DMS 273 treated with DMSO at 0.1 percent for 48 hours (cell line): ENCODE data around the gene SYT2.

Experiments
- DNase-seq: peaks from one replicate; lab custom pipeline; 2025; lab: John Stamatoyannopoulos, UW

Gene SYT2

DNA sequence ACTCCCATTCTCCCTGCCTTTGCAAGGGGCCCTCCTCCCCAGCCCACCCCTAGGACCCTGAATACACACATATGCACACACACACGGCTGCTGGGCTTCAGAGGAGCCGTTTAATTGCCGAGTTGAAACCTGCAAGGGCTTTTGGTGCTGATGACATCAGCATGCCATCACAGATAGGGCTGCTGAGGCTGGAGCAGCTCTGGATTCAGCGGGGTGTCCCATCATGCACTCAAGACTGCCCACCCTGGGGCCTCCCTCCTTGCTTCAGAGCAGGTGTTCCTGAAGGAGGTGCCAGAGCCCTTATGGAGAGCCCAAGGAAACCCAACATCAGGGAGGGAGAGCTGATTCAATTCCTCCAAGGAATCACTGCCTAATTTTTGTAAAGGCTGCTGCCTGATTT, 5.7 kb downstream of the SYT2 start:
- no peak for DNase-seq

DNA sequence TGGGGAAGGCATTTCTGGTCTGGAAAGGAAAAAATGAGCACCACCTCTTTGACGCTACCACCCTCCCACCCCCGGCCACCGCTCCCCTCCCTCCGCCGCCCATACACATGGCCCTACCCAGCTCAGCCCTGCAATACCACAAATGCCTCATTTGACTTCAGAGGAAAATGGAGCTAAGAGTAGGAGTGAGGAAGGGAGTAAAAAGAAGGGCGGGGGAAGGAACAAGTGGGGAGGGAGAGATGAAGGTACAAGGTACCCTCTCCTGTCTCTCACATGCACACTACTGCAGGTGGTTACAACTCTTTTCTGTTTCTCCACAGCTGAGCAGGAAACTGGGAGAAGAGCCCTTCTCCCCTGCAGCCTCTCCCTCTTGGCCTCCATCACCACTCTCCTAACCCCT, 7.1 kb downstream of the SYT2 start:
- DNase-seq = no peak

DNA sequence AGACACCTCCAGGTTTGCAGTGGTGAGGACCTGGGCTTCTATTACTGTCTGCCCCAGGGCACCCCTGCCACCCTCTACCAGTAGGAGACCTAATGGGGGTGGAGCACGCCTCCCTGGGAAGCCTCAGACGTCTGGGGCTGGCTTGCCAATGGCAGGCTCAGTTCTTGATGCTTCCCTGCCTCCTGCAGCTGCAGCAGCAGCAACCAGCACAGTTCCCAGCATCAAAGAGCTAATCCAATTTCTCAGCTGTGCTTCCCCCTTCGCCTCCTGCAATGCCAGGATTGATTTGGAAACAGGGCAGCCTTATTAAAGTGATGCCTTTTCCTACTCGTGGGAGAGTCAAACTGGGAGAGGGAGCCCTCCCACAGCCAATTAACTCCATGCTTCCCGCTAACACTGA, 8.2 kb downstream of the SYT2 start:
- no peak for DNase-seq

DNA sequence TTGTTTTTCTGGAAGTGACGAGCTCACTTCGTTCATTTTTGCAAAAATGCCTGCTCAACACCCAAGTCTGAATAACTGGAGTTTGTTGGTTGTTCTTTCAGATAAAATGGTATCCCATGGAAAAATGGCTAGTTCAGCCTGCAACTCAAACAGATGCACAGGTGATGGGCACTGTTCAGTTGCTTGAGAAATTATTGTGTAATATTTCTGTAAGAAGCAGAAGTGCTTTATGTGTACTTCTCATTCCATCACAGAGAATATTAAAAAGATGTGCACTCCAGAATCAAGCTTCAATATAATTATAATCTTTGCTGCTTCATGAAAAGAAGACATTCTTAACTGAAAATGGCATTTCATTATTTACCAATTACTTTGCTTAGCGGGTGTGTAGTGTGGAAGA, 9.1 kb downstream of the SYT2 start:
- no peak for DNase-seq

- no peak for DNase-seq
Observed at GRCh38 chr1:202700061-202700460, 10.2 kb downstream of the SYT2 start.

DNA sequence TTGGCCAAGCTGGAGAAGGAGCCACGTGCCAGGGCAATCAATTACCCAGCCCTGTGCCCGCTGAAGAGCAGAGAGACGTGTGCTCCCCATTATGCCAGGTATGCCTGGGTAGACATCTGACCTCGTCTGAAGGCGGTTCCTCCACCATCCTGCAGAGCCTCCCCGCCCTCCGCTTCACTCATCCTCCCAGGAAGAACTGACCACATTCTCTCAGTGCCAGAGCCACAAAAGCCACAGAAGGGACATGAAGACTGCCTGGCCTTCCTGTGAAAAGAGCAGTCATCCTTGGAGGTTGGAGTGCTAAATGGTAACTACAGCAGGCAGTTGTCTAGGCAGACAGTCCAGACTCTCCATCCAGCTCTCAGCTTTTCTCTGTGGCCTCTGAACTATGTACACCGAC, 12.0 kb downstream of the SYT2 start:
- DNase-seq = no peak

DNA sequence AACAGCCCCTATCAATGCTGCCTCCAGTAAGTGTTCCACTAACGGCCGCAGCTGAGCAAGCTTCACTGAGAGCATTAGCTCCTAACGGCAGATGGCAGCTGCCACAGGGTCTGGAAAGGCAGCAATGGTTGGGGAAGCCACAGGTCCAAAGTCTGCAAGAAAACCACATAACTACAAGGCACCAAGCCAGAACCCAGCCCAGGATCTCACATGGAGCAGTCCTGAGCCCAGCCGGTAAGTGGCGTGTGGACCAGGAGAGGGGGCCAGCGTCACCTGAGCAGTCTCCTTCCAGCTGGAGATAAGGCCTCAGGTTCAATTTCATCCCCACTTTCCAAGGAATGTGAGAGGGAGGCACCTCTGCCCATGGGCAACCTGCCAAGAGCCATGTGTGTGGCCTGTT, 13.2 kb downstream of the SYT2 start:
- no peak for DNase-seq

- DNase-seq = no peak
Observed at GRCh38 chr1:202694314-202694713, 15.9 kb downstream of the SYT2 start.

GRCh38 chr1:202692959-202693555, 17.2 kb downstream of the SYT2 start:
- peak; percentile 17 for DNase-seq

- DNase-seq = peak; percentile 49
Observed at GRCh38 chr1:202691816-202692215, 18.4 kb downstream of the SYT2 start.

GRCh38 chr1:202689493-202690342, 20.5 kb downstream of the SYT2 start:
- no peak for DNase-seq

DNA sequence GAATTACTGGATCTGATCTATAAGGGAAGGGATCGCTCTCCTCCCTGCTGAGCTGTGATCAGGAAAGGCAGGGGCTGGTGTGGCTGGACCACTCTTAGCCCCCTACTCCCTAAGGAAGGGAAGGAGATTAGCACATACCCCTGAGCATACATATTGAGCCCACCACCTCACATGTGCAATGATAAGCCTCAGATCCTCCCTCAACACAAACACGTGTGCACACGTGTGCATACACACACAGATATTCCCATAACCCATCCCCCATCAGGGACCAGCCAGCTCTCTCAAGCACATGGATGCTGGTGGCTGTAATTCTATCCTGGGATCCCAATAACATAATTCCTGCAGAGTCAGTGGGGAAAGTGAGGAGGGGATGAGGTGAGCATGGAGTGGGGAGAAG, 21.2 kb downstream of the SYT2 start:
- DNase-seq = no peak

GRCh38 chr1:202688401-202688800, 21.9 kb downstream of the SYT2 start:
- DNase-seq = no peak

DNA sequence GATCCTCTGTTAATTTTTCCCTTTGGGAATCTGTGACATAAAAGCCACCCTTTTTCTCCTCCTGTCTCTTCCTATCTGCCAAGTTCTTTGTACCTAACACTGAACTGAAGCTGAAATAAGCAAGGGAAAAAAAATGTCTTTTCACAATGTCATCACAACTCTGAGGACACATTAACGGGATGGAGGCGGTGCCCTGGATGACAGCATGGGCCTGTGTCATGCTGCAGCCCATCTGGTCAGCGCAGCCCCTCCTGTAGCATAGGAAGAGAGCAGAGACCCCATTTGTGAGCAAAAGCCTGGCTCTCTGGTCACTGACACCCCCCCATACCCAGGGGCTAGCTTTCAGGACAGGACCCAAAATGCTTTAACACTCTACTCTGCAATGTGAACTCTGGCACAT, 22.5 kb downstream of the SYT2 start:
- DNase-seq = no peak

DNA sequence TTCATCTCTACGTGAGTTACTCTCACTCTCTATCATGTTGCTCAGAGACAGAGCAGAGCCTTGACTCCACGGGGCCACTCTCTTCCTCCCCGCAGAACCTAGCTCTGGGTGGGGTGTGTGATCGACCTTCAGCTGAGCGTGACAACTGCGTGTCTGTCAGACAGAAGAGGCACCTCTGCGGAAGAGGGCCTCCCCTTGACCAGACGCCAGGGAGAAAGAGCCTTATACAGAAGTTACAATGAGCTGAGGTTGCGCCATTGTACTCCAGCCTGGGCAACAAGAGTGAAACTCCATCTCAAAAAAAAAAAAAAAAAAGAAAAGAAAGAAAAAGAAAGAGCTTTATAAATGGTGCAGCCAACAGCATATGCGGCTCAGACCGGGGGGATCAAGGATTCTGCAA, 22.9 kb downstream of the SYT2 start:
- no peak for DNase-seq

- no peak for DNase-seq
Observed at GRCh38 chr1:202685641-202686040, 24.6 kb downstream of the SYT2 start.

- no peak for DNase-seq
Observed at GRCh38 chr1:202684716-202685115, 25.5 kb downstream of the SYT2 start.

DNA sequence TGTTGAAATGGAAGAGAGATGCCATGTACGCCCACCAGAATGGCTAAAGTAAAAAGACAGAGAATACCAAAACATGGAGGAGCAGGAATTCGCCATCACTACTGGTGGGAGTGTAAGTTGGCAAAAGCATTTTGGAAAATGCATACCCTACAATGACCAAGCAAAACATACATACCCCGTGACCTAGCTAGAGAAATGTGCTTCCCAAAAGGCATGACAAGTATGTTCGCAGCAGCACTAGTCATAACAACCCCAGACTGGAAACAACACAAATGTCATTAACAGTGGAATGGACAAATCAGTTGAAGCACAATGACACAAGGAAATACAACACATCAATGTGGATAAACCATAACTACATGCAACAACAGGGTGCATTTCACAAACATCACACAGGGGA, 27.2 kb downstream of the SYT2 start:
- no peak for DNase-seq

- no peak for DNase-seq
Observed at GRCh38 chr1:202682477-202682876, 27.8 kb downstream of the SYT2 start.

- DNase-seq = no peak
Observed at GRCh38 chr1:202681736-202682420, 28.4 kb downstream of the SYT2 start.

GRCh38 chr1:202680586-202681352, 29.5 kb downstream of the SYT2 start:
- no peak for DNase-seq

DNA sequence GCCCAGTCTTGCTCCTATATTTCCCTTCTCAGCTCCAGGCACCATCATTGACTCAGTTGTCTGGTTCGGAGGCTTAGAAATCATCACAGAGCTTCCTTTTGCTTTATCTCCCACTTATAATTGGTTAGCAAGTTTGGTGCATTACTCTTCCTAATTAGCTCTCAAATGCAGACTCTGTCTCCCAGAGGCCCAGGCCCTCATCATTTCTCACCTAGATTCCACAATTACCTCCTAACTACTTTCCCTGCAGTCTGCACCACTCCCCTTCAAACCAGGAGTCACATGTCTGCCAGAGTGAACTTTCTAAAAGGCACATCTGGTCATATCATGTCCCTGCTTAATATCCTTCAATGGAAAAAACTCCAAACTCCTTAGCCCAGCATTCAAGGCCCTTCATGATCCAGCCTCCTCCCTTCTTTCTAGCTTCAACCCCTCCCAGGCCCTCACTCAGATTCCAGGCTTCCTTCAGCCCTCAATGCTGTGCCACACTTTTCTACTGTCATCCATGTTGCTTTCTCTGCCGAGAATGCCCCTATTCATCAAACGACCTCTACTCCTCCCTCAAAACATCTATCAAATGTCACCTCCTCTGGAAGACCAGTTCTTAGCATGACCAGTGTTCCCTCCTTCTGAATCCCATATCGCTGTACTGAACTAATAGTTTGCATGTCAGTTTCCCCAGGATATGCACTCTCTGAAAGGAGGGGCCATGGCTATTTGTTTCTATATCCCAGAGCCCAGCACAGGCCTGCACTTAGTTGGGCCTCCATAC, 30.7 kb downstream of the SYT2 start:
- no peak for DNase-seq
